Measurements from ENCODE around the gene BMERB1.

DNA sequence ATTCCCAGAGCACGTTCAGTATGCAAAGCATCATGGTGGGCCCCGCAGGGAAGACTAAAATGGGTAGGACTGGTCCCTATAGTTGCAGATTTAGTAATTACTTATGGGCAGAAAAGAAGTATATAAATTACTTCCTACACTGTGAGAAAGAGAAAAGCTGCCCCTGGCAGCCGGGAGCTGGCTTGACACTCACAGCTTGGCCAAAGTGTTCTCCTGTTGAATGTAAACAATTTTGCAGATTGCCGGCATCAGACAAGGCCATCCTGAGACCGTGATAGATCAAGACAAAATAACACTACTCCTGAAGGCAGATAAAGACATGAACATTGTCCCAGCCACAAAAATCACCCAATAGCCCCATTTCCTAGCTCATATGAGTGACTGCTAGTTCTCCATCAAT is 110.0 kb downstream of the BMERB1 start:
- TF ChIP-seq, protein P1, sequence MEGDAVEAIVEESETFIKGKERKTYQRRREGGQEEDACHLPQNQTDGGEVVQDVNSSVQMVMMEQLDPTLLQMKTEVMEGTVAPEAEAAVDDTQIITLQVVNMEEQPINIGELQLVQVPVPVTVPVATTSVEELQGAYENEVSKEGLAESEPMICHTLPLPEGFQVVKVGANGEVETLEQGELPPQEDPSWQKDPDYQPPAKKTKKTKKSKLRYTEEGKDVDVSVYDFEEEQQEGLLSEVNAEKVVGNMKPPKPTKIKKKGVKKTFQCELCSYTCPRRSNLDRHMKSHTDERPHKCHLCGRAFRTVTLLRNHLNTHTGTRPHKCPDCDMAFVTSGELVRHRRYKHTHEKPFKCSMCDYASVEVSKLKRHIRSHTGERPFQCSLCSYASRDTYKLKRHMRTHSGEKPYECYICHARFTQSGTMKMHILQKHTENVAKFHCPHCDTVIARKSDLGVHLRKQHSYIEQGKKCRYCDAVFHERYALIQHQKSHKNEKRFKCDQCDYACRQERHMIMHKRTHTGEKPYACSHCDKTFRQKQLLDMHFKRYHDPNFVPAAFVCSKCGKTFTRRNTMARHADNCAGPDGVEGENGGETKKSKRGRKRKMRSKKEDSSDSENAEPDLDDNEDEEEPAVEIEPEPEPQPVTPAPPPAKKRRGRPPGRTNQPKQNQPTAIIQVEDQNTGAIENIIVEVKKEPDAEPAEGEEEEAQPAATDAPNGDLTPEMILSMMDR (IDR thresholded peaks at IDR 0.05; ENCODE audit: low read depth, low read length, missing input control) = no peak
- no peak for TF ChIP-seq TAF1 (conservative IDR thresholded peaks at IDR 0.05)
- TF ChIP-seq GABPA (IDR thresholded peaks at IDR 0.05 in 1 of 2, conservative IDR thresholded peaks at IDR 0.05 in 1 of 2) = no peak
- TF ChIP-seq JUND (IDR thresholded peaks at IDR 0.05) = no peak
- TF ChIP-seq, protein P2, sequence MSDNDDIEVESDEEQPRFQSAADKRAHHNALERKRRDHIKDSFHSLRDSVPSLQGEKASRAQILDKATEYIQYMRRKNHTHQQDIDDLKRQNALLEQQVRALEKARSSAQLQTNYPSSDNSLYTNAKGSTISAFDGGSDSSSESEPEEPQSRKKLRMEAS (IDR thresholded peaks at IDR 0.05) = no peak
- TF ChIP-seq, protein P3, sequence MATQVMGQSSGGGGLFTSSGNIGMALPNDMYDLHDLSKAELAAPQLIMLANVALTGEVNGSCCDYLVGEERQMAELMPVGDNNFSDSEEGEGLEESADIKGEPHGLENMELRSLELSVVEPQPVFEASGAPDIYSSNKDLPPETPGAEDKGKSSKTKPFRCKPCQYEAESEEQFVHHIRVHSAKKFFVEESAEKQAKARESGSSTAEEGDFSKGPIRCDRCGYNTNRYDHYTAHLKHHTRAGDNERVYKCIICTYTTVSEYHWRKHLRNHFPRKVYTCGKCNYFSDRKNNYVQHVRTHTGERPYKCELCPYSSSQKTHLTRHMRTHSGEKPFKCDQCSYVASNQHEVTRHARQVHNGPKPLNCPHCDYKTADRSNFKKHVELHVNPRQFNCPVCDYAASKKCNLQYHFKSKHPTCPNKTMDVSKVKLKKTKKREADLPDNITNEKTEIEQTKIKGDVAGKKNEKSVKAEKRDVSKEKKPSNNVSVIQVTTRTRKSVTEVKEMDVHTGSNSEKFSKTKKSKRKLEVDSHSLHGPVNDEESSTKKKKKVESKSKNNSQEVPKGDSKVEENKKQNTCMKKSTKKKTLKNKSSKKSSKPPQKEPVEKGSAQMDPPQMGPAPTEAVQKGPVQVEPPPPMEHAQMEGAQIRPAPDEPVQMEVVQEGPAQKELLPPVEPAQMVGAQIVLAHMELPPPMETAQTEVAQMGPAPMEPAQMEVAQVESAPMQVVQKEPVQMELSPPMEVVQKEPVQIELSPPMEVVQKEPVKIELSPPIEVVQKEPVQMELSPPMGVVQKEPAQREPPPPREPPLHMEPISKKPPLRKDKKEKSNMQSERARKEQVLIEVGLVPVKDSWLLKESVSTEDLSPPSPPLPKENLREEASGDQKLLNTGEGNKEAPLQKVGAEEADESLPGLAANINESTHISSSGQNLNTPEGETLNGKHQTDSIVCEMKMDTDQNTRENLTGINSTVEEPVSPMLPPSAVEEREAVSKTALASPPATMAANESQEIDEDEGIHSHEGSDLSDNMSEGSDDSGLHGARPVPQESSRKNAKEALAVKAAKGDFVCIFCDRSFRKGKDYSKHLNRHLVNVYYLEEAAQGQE (IDR thresholded peaks at IDR 0.05) = no peak
- no peak for TF ChIP-seq NR2F2 (IDR thresholded peaks at IDR 0.05)
- no peak for TF ChIP-seq EGR1 (IDR thresholded peaks at IDR 0.05; ENCODE audit: low read depth in 2 of 2)
